MM.1S (cell line): ENCODE data around the gene LRRC42.

ENCODE experiments used
- CTCF ChIP-seq: fragments of 300-600 bp; sonication (generic); IDR thresholded peaks from 2 replicates; pipeline ENCODE4 v1.5.1; 2016; ENCODE audit warnings: antibody characterized with exemption, low read length, mixed read lengths
- EZH2 ChIP-seq: fragments of 300-600 bp; sonication (generic); optimal IDR thresholded peaks from 2 replicates; pipeline ENCODE3; 2017; ENCODE audit warnings: low read depth, mild to moderate bottlenecking, antibody characterized with exemption, low read length, mixed read lengths
- EZH2phosphoT487 ChIP-seq: fragments of 300-600 bp; sonication (generic); IDR thresholded peaks from 2 replicates; pipeline ENCODE4 v1.6.1; 2018; ENCODE audit warnings: antibody characterized with exemption, low read length

GRCh38 chr1:53911442-53911841 is 34.7 kb upstream of the LRRC42 start:
- TF ChIP-seq EZH2 (no peak), CTCF (no peak), EZH2phosphoT487 (no peak)
